ENCODE results near the gene GPR160.

- no peak for TF ChIP-seq SP1 (IDR thresholded peaks at IDR 0.05)
- no peak for TF ChIP-seq RXRA (IDR thresholded peaks at IDR 0.05)
- TF ChIP-seq CTCF (IDR thresholded peaks at IDR 0.05; ENCODE audit: low read depth, low read length, missing input control), result no peak
- TF ChIP-seq TAF1 (conservative IDR thresholded peaks at IDR 0.05), result no peak
- TF ChIP-seq JUND (IDR thresholded peaks at IDR 0.05), result no peak
Observed at GRCh38 chr3:170016057-170016456, 21.7 kb upstream of the GPR160 start.

All from liver (tissue), 3 donors.